ENCODE data around the gene ICAM1.

DNA sequence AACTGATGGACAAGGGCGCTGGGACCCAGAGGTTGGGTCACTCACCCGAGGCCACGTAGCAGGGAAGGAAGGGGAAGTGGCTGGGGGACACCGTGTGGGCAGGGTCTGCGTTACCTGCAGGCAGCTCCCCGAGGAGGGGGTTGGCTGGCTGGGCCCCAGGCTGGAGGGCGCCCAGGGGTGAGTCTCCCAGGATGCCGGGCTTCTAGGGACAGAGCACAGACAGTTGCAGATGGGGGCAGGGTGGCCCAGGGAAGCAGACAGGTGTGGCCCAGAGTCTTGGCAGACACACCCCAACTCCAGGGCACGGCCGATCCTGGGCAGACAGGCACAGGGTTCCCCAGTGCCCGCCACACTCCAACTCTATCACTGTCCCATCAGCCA is 50.5 kb downstream of the ICAM1 start:
- TF ChIP-seq, protein P1, sequence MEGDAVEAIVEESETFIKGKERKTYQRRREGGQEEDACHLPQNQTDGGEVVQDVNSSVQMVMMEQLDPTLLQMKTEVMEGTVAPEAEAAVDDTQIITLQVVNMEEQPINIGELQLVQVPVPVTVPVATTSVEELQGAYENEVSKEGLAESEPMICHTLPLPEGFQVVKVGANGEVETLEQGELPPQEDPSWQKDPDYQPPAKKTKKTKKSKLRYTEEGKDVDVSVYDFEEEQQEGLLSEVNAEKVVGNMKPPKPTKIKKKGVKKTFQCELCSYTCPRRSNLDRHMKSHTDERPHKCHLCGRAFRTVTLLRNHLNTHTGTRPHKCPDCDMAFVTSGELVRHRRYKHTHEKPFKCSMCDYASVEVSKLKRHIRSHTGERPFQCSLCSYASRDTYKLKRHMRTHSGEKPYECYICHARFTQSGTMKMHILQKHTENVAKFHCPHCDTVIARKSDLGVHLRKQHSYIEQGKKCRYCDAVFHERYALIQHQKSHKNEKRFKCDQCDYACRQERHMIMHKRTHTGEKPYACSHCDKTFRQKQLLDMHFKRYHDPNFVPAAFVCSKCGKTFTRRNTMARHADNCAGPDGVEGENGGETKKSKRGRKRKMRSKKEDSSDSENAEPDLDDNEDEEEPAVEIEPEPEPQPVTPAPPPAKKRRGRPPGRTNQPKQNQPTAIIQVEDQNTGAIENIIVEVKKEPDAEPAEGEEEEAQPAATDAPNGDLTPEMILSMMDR (IDR thresholded peaks at IDR 0.05; ENCODE audit: poor library complexity, severe bottlenecking), result no peak
- TF ChIP-seq RAD21 (conservative IDR thresholded peaks at IDR 0.05) (no peak), TAF1 (IDR thresholded peaks at IDR 0.05; ENCODE audit: low read depth) (no peak)
